Inflammatory macrophage (primary cell): ENCODE results near the gene IFT122.
"Not testable (repeated sequence)": the region's sequence is repeated elsewhere in the genome, so short reads cannot be mapped to it uniquely, and the experiment has no call there.

Experiments
- DNase-seq, 2 donors: peaks; one replicate each; pipeline ENCODE4 v3.0.0-alpha.2; 2020 to 2022

The IFT122 gene

DNA sequence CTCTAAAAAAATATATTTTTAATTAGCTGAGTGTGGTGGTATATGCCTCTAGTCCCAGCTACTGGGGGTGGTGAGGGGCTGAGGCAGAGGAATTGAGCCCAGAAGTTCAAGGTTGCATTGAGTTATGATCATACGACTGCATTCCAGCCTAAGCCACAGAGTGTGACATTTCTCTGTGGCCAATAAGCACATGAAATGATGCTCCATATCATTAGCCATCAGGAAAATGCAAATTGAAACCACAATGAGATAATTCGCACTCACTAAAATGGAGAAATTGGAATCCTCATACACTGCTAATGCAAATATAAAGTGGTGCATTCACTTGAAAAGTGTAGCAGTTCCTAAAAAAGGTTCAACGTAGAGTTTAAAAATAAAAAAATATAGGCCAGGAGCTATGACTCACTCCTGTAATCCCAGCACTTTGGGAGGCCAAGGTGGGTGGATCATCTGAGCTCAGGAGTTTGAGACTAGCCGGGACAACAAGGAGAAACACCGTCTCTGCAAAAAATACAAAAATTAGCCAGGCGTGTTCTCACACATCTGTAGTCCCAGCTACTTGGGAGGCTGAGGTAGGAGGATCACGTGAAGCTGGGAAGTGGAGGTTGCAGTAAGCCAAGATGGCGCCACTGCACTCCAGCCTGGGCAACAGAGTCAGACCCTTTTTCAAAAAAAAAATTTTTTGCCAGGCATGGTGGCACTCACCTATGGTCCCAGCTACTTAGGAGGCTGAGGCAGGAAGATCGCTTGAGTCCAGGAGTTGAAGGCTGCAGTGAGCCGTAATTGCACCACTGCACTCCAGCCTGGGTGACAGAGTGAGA is 35.2 kb downstream of the IFT122 start:
- DNase-seq = no peak

DNA sequence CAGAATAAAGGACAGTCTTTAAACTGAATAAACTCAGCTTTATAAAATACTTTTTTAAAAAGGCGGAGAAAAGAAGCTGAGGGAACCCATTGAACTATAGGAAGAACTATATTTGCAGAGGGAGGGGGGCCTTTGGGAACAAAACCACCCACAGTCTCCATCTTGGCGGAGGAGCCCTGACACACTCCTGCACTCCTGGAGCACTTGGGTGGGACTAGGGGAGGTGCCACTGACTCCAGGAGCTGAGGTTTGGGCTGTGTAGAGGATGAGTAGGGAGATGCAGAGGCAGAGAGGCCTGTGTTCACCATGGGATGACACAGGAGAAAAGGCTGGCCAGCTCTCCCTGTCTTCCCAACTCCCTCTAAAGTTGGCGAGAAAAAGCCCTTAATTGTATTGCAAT is 35.8 kb downstream of the IFT122 start:
- no peak for DNase-seq

- no peak for DNase-seq
These were observed 36.6 kb downstream of the IFT122 start for GRCh38 chr3:129476586-129476985.

- DNase-seq = not testable (repeated sequence)
These were observed 41.3 kb downstream of the IFT122 start for GRCh38 chr3:129481225-129481765.

DNA sequence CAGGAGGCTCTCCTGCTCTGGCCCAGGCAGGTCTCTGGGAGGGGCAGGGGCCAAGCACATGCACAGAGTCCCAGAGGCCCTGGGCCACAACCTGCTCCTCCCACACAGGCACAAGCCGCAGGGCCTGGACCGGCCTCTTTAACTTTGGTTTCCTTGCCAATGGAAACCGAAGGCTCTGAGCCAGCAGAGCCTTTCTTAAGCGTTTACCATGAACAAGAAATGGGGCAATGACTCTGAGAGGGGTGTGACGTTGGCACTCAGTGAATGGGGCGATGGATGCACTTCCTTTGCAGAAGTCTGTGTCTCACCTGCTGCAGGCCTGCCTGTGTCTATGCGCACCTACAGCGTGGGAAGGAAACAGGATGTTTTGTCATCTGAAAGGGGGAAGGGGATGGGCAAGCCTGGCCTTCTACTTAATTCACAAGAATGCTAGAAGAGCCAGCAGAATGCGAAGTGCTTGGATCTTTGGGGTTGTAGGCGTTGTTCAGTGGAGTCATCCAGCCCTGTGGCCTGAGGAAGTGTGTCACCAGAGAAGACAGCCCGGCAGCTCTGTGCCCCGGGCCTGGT is 41.8 kb downstream of the IFT122 start:
- peak in 1 of 2 donors; percentile 59 for DNase-seq

DNA sequence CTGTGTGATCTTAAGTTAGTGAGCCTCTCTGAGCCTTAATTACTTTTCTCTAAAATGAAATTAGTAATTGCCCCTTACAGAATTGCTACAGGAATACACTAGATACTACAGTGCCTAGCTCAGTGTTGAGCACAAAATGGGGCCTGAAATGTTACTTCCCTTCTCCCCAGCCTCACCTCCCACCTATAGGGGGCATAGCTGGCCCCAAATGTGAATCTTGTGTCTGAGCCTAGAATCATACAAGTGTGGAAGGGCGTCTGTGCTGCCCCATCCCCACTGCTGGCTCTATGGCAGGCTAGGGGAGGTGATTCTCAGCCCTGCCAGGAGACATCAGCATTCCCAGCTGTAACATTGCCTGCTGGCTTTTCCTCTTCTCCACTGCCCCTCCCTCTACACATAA is 42.7 kb downstream of the IFT122 start:
- no peak for DNase-seq

DNA sequence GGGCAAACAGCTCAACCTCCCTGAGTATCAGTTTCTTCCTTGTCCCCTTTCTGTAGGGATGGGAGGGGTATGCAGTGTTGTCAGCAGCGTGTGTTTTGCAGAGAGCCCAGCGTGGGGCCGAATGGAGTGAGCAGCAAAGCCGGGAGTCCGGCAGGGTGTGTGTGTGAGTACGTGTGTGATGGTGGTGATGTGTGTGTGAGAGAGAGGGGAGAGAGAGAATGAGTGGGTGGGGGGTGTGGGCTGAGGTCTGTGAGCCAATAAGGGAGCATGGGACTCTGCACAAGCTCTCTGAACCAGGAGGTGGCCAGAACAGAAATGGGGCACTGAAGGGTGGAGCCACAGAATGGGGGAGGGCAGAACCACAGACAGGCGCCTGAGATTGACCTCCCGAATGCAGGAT is 43.8 kb downstream of the IFT122 start:
- no peak for DNase-seq

DNA sequence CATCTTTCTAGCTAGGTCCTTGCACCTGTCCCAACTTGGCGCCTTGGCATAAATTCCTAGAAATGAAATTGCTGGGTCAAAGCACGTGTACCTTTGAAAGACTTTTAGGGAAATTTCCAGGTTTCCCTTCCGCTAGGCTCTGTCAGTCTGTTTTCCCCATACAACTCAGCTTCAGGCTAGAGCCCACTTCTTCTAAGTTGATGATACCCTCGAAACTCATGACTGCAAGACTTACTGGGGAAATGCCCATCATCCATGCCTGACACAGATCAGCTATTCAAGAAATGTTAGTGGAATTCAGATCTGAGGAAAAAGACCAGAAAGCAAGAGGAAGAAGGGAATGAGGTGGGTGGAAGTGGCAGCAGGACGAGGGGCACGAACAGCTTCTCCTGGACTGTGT is 45.1 kb downstream of the IFT122 start:
- DNase-seq = not testable (repeated sequence)

- DNase-seq = peak; percentile 87 to 92
These were observed 46.0 kb downstream of the IFT122 start for GRCh38 chr3:129485721-129486663.

- DNase-seq = no peak
These were observed 46.6 kb downstream of the IFT122 start for GRCh38 chr3:129486664-129487035.

- peak in 1 of 2 donors; percentile 18 for DNase-seq
These were observed 47.3 kb downstream of the IFT122 start for GRCh38 chr3:129487183-129487867.

DNA sequence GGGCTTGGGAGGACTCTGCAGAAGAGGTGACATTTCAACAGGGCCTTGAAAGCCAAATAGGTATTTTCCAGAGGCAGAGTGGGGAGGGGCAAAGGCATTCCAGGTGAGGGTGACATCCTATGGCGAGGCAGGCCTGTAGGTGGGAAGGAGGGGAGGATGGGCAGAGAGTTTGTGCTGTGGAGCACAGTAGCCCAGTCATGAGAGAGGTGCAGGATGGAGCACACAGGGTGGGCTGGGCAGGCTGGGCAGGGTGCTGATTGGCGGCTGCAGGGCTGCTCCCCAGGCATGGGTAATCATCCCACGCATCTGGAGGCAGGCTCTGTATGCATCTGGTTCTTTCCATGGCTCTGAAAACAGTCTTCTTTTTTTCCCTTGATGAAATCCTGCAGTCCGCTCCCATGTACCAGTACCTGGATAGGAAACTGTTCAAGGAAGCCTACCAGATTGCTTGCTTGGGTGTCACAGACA is 47.9 kb downstream of the IFT122 start:
- not testable (repeated sequence) for DNase-seq

GRCh38 chr3:129489258-129489657 is 49.2 kb downstream of the IFT122 start:
- peak; percentile 85 to 91 for DNase-seq

GRCh38 chr3:129490273-129490675 is 50.2 kb downstream of the IFT122 start:
- DNase-seq = peak; percentile 96 to 98

- DNase-seq = not testable (repeated sequence)
These were observed 51.1 kb downstream of the IFT122 start for GRCh38 chr3:129491077-129491476.

- no peak for DNase-seq
These were observed 51.8 kb downstream of the IFT122 start for GRCh38 chr3:129491794-129492193.

GRCh38 chr3:129492691-129493090 is 52.7 kb downstream of the IFT122 start:
- DNase-seq = no peak

DNA sequence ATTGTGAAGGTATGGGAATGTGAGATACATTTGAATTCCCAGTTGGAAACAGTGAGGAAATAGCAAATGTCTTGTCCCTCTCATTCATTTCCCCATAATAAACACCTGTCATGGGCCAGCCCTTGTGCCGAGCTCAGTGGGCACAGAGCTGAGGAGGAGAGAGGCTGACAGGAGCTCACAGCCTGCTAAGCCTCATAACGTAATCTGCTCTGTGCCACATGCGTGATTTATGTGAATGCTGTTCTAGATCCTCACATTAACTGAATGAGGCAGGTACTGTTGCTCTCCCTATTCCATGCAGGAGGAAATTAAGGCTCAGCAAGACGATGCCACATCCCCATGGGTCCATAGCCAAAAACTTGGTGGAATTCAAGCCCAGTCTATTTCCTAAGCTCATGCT is 53.2 kb downstream of the IFT122 start:
- DNase-seq = no peak

DNA sequence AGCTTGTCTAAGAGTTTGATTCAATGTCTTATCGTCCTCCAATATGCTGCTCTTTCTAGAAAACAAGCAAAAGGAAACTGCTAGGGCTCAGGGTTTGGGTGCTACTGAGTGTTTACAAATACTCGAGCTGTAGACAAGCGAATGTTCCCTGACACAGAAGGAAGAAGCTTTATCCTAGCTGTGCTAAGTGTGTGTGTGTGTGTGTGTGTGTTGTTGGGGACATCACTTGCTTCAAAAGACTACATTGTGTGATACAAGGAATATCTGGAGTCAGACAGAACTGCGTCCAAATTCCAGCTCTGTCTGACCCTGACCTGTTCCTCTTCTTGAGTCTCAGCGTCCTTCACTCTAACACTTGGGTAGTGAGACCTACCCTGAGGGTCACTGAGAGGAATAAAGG is 54.5 kb downstream of the IFT122 start:
- not testable (repeated sequence) for DNase-seq

DNA sequence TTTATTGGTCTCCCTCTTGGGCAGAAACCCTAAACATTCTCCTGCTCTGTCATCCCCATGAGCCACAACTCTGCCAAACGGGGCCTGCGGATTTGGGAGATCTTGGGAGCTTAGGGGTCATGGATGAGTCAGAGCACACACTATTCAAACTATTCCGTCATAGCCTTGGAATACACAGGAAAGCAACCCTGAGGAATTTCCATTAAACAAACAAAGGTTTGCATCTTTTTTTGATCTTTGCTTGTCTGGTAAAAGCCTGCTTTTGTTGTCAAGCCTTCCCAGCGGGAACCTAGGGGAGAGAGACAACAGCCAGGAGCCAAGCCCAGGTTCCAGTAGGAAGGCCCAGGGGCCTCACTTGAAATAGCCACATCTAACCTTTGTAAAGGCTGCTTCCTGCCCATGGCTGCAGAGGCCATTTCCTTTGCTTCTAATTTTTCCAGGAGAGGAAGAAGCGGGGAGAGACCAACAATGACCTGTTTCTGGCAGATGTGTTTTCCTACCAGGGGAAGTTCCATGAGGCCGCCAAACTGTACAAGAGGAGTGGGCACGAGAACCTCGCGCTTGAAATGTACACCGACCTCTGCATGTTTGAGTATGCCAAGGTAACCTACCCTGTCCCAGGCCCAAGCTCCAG is 55.1 kb downstream of the IFT122 start:
- not testable (repeated sequence) for DNase-seq

GRCh38 chr3:129497876-129498275 is 57.9 kb downstream of the IFT122 start:
- not testable (repeated sequence) for DNase-seq
